Panc1 (cell line): Measurements from ENCODE around the gene UBIAD1. TPM values are rescaled to one million over a fixed set of nuclear protein-coding genes. Genes with fewer than 3 reads are reported as not detected.

Experiments
- ATAC-seq: fragments of 200-7000 bp; cut with Tn5 transposase; 2 replicates; pipeline ENCODE4 v1.9.1; 2020; ENCODE audit warnings: mild to moderate bottlenecking, moderate library complexity
- BruUV-seq: library from RNA; stranded (reverse); fragments of 400-500 nt; replicated peaks from 2 replicates; lab custom pipeline; 2021; lab: Mats Ljungman, UMichigan
- CTCF ChIA-PET: fragments of 300-600 bp; sonication (Branson Sonifier 250); formaldehyde crosslinking; loops from one replicate; lab custom pipeline; 2022; ENCODE audit warnings: antibody characterized with exemption; lab: Charles Lee
- POLR2A ChIA-PET: fragments of 300-600 bp; sonication (Branson Sonifier 250); formaldehyde crosslinking; loops from one replicate; lab custom pipeline; 2022; ENCODE audit warnings: antibody characterized with exemption; lab: Charles Lee
- DNase-seq: peaks from one replicate; pipeline ENCODE4 v3.0.0-alpha.2; 2010; ENCODE audit warnings: low read depth, low spot score
- H3K27ac ChIP-seq: 2 replicates; pipeline ENCODE4 v1.5.1; 2011; ENCODE audit warnings: mild to moderate bottlenecking, low read length, inconsistent platforms
- H3K27me3 ChIP-seq: fragments of 200-500 bp; sonication (Bioruptor generic); 2 replicates; pipeline ENCODE4 v1.6.0; 2014; ENCODE audit warnings: low read length, inconsistent platforms; ENCODE audit not compliant: control insufficient read depth, insufficient read depth
- H3K36me3 ChIP-seq: fragments of 200-500 bp; sonication (Bioruptor generic); 2 replicates; pipeline ENCODE4 v1.5.1; 2014; ENCODE audit warnings: inconsistent platforms, mild to moderate bottlenecking, low read length, moderate library complexity; ENCODE audit not compliant: control insufficient read depth, insufficient read depth
- H3K4me1 ChIP-seq: 2 replicates; pipeline ENCODE4 v1.5.1; 2011; ENCODE audit warnings: inconsistent platforms, mild to moderate bottlenecking, low read length, moderate library complexity; ENCODE audit not compliant: control insufficient read depth, insufficient read depth
- H3K4me3 ChIP-seq, 2 experiments: 2 replicates each; pipeline ENCODE4 v1.5.1; 2011 to 2012; ENCODE audit warnings: low read depth in 2 of 2, low read length in 2 of 2, mild to moderate bottlenecking in 2 of 2, inconsistent platforms in 1 of 2, moderate library complexity in 1 of 2
- H3K9me3 ChIP-seq: fragments of 200-500 bp; sonication (Bioruptor generic); 2 replicates; pipeline ENCODE4 v1.5.1; 2014; ENCODE audit warnings: low read depth, mild to moderate bottlenecking, inconsistent platforms, low read length, moderate library complexity; ENCODE audit not compliant: control insufficient read depth, insufficient read depth
- POLR2AphosphoS5 ChIP-seq: IDR thresholded peaks from 2 replicates; pipeline ENCODE4 v1.6.1; 2012; ENCODE audit warnings: mild to moderate bottlenecking, low read depth, low read length, moderate library complexity
- SIN3A ChIP-seq: IDR thresholded peaks from 2 replicates; pipeline ENCODE4 v1.6.1; 2012; ENCODE audit warnings: low read depth, mild to moderate bottlenecking, low read length, moderate library complexity, borderline replicate concordance; ENCODE audit not compliant: insufficient read depth
- TCF7L2 ChIP-seq: IDR thresholded peaks from 2 replicates; pipeline ENCODE4 v1.6.1; 2011; ENCODE audit warnings: mild to moderate bottlenecking, low read depth, low read length, inconsistent platforms
- in situ Hi-C: cut with HindIII; loops from 2 replicates; pipeline ENCODE4 v1.10.0; 2016; ENCODE audit warnings: low sequenced_read_pairs, low pct_unique_long_range_greater_than_20kb
- intact Hi-C: fragments of 100-400 bp; cut with micrococcal nuclease; formaldehyde crosslinking; loops from one replicate; pipeline ENCODE4 v1.10.0; 2022; ENCODE audit not compliant: unreplicated experiment
- total RNA-seq: library from RNA; stranded (reverse); gene quantifications from one replicate; pipeline ENCODE4 v1.2.1, GENCODE V29; 2021; ENCODE audit not compliant: unreplicated experiment
- TF ChIP-seq, protein P1 (sequence below), 2 experiments: IDR thresholded peaks; 2 replicates each; pipeline ENCODE4 v1.6.1; 2011 to 2012; ENCODE audit warnings: low read depth in 2 of 2, control low read depth in 1 of 2, low read length in 1 of 2, mild to moderate bottlenecking in 1 of 2, moderate library complexity in 1 of 2; ENCODE audit not compliant: insufficient read depth in 1 of 2
- TF ChIP-seq, protein P2 (sequence below): fragments of 450-650 bp; IDR thresholded peaks from 2 replicates; pipeline ENCODE4 v1.5.1; 2017; ENCODE audit warnings: mild to moderate bottlenecking

The UBIAD1 gene
- total RNA-seq, 1 experiment from 2014 or later = 24.7 TPM

DNA sequence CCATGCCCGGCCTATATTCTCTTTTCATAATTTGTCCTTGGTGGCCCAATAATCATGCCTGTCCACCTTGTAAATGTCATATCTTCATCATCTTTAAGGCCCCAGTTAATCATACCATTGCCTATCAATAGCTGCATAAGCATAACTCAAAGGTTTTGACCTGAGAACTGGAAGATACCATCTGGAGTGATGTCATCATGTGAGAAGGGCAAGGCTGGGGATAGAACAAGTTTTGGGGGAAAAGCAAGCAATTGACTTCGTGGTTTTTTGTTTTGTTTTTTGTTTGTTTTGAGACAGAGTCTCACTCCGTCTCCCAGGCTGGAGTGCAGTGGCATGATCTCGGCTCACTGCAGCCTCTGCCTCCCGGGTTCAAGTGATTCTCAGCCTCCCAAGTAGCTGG, 6.2 kb downstream of the UBIAD1 start:
- ChIA-PET CTCF (no interaction called here), POLR2A (no interaction called here)
- DNase-seq = no peak
- intact Hi-C loops (no loop called here), in situ Hi-C loops (no loop called here)
- ATAC-seq = no peak
- Histone ChIP-seq H3K9me3 (no peaks in the 10 kb centered on the region), H3K4me3 (no peak overlapping the region), H3K27me3 (no peaks in the 10 kb centered on the region), H3K36me3 (no peaks in the 10 kb centered on the region; the same call in 1 of the 2 replicates), H3K27ac (no peak overlapping the region), H3K4me1 (peaks cover 10% of the 10 kb centered on the region; the same call in 1 of the 2 replicates)
- BruUV-seq = no TSS peak
- TF ChIP-seq SIN3A (no peak), POLR2AphosphoS5 (no peak), TCF7L2 (no peak)
- TF ChIP-seq, protein P1, sequence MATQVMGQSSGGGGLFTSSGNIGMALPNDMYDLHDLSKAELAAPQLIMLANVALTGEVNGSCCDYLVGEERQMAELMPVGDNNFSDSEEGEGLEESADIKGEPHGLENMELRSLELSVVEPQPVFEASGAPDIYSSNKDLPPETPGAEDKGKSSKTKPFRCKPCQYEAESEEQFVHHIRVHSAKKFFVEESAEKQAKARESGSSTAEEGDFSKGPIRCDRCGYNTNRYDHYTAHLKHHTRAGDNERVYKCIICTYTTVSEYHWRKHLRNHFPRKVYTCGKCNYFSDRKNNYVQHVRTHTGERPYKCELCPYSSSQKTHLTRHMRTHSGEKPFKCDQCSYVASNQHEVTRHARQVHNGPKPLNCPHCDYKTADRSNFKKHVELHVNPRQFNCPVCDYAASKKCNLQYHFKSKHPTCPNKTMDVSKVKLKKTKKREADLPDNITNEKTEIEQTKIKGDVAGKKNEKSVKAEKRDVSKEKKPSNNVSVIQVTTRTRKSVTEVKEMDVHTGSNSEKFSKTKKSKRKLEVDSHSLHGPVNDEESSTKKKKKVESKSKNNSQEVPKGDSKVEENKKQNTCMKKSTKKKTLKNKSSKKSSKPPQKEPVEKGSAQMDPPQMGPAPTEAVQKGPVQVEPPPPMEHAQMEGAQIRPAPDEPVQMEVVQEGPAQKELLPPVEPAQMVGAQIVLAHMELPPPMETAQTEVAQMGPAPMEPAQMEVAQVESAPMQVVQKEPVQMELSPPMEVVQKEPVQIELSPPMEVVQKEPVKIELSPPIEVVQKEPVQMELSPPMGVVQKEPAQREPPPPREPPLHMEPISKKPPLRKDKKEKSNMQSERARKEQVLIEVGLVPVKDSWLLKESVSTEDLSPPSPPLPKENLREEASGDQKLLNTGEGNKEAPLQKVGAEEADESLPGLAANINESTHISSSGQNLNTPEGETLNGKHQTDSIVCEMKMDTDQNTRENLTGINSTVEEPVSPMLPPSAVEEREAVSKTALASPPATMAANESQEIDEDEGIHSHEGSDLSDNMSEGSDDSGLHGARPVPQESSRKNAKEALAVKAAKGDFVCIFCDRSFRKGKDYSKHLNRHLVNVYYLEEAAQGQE (IDR thresholded peaks at IDR 0.05; ENCODE audit: insufficient read depth in 1 of 2, low read depth in 2 of 2, low read length in 1 of 2) = no peak
- TF ChIP-seq, protein P2, sequence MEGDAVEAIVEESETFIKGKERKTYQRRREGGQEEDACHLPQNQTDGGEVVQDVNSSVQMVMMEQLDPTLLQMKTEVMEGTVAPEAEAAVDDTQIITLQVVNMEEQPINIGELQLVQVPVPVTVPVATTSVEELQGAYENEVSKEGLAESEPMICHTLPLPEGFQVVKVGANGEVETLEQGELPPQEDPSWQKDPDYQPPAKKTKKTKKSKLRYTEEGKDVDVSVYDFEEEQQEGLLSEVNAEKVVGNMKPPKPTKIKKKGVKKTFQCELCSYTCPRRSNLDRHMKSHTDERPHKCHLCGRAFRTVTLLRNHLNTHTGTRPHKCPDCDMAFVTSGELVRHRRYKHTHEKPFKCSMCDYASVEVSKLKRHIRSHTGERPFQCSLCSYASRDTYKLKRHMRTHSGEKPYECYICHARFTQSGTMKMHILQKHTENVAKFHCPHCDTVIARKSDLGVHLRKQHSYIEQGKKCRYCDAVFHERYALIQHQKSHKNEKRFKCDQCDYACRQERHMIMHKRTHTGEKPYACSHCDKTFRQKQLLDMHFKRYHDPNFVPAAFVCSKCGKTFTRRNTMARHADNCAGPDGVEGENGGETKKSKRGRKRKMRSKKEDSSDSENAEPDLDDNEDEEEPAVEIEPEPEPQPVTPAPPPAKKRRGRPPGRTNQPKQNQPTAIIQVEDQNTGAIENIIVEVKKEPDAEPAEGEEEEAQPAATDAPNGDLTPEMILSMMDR = no peak

DNA sequence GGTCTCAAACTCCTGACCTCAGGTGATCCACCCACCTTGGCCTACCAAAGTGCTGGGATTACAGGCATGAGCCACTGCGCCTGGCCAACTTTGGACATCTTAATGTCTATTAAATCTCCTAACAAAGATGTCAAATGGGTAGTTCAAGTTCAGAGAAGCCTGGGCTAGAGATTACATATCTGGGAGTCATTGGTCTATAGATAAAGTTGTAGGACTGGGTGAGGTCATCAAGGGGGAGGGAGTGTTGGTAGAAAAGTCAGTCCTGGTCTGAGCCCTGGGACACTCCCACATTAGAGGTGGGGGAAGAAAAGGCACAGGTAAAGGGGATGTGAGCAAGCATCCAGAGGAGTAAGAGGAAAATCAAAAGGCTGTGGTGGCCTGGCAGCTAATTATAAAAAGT, 6.6 kb downstream of the UBIAD1 start:
- H3K27me3 ChIP-seq = no peaks in the 10 kb centered on the region
- peaks cover 9% of the 10 kb centered on the region; the same call in 1 of the 2 replicates for H3K4me1 ChIP-seq
- in situ Hi-C loops (no loop called here), intact Hi-C loops (no loop called here)
- CTCF ChIA-PET = no interaction called here
- TF ChIP-seq, protein P2 = no peak
- TF ChIP-seq, protein P1 (IDR thresholded peaks at IDR 0.05; ENCODE audit: insufficient read depth in 1 of 2, low read depth in 2 of 2, low read length in 1 of 2) = no peak
- TF ChIP-seq SIN3A = no peak
- TF ChIP-seq POLR2AphosphoS5 = no peak
- no peak for TF ChIP-seq TCF7L2
- no peaks in the 10 kb centered on the region for H3K9me3 ChIP-seq
- DNase-seq (no peak), ATAC-seq (no peak)
- POLR2A ChIA-PET = no interaction called here
- H3K4me3 ChIP-seq = no peak overlapping the region
- no peaks in the 10 kb centered on the region; the same call in 1 of the 2 replicates for H3K36me3 ChIP-seq
- no peak overlapping the region for H3K27ac ChIP-seq
- no TSS peak for BruUV-seq
